GM21529 (cell line): ENCODE data around the gene FLNA.
"Not testable (repeated sequence)": the region's sequence is repeated elsewhere in the genome, so short reads cannot be mapped to it uniquely, and the experiment has no call there.

ENCODE experiments used
- ATAC-seq: cut with Tn5 transposase; IDR thresholded peaks from one replicate; pipeline ENCODE4 v1.9.1; 2021; ENCODE audit not compliant: unreplicated experiment

The FLNA gene

DNA sequence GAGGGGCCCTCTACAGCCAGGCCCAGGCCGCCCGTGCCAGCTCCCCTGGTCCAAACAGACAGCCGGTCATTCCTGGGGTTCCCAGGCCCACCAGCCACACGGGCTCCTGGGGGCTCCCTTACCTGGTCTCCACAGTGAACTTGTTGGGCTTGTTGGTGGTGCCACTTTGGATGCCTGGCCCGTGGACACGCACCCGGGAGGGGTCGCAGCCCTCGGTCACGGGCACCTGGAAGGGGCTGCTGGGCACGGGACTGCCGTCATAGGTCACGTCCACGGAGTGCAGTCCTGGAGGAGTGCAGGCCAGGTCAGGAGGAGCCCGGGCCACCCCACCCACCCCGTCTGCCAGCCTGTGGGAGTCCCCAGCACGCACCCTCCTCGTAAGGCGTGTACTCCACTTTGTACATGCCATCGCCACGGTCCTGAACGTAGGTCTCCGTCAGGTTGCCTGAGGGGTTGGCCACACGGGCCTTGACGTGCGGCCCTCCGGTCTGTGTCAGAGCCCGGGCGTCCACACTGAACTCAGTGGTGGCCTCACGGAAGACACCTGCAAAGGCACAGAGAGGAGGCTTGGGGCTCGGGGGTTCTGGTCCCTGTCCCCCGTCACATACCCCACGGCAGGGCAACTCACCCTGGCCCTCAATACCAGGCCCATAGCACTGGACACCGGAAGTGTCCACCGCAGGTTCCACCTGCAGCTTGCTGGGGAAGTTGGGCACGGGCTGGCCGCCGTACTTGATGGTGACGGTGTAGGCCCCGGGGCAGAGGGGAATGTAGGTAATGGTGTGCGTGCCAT, 14.9 kb downstream of the FLNA start:
- no peak for ATAC-seq

DNA sequence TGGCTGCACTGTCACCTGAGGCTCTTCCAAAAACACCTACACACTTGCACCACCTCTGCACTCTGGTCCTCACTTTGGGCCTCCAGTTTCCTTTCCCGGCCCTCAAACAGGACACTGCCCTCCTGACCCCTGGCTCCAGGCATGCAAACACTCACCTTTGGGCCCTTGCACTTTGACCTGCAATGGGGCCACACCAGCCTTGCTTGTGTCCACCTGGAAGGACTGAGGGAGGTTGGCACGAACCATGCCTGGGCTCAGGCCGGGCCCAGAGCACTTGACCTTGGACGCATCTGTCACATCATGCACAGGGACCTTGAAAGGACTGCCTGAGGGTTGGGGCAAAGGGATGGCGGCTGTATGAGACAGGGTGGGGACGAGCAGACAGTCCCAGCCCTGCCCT, 15.6 kb downstream of the FLNA start:
- ATAC-seq, result no peak

DNA sequence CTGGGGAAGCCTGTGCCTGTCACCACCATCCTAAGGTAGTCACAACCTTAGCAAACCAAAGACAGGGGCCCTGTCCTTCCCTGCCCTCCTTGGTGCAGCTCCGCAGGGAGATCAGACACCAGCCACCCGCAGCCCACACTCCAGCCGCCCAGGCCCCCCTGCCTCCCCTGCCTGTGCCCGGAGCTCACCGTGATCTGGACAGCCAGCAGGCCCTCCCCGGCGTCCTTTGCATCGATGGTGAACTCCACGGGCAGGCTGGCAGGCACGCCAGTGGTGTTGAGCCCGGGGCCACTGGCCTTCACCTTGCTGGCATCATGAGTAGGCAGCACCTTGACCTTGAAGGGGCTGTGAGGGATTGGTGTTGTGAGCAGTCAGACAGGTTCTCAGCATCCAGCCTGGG, 16.4 kb downstream of the FLNA start:
- ATAC-seq, result no peak

DNA sequence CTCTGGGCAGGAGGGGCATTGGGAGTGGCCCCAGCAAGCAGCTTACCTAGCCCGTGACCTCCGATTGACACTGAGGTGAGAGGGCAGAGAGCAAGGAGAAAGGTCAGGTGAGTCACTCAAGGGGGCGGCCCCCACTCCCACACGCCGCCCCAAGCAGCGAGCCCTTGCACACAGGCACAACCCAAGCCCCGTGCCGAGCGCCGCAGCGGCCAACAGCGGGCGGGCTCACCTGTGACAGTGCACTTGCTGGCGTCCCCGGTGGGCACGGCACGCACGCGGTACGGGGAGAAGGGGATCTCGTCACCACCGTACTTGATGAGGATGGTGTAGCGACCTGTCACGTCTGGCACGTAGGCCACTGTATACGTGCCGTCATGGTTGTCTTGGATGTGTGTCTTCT, 17.2 kb downstream of the FLNA start:
- no peak for ATAC-seq

DNA sequence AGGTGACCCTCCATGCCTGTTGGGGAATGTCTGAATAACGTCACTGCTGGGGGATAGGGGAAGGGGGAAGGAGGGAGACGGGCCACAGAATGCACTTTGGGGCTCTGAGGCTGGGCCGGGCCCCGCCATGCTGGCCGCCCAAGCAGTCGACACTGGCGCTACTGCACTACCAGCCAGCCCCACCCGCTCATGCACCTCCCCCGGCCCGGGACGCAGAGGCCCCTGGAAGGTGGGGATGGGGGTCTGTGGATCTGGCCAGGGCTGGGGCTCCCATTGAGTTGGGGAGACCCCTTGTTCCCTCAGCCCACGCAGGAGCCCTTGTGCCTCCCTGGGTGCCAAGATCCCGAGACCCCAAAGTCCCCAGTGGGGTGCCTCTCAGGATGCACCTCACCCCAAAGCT, 17.8 kb downstream of the FLNA start:
- no peak for ATAC-seq

DNA sequence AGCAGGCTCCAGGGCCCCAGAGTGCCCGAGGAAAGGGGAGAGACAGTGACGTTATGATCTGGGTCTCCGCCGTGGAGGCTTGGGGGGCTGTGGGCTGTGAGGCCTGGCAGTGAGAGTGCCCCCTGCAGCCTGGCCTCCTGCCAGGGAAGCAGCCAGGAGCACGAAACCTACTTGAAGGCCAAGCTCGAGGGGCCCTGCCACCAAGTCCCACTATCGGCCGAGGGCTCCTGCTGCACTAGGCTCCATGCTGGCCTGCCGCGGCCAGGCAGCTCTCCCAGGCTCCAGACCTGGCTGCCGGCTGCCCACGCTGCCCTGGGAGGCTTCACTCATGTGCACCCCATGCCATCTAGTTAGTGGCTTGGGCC, 18.7 kb downstream of the FLNA start:
- ATAC-seq, result no peak

DNA sequence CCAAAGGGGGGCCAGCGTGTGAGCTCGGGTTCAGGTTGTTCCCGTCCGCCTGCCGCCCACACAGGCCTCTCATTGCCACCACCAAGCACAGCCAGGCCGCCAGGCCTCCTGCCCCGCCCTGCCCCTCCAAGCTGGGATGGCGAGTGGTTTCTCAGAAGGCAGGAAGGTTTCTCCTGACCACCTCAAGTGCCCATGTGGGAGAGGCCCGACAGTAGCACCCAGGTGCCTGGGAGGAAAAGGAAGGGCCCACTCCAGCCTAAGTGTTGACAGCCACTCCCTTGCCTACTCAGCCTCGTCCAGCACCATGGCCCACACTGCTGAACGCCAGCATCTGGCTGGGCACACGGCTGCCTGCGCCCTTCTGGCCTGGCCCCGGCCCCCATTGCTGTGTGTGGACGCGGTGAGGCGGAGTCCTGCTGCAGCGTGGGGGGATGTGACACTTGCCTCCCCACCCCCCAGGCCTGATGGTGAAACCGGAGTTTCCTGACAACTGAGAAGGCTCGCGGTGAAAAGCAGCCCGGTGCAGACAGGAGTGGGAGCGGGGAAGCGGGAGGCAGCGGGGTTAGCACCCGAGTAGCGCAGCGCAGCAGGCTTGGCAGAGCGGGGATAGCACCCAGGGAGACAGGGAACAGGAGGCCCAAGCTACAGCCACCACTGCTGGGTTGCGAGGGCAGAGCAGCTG, 19.2 kb downstream of the FLNA start:
- ATAC-seq, result no peak

DNA sequence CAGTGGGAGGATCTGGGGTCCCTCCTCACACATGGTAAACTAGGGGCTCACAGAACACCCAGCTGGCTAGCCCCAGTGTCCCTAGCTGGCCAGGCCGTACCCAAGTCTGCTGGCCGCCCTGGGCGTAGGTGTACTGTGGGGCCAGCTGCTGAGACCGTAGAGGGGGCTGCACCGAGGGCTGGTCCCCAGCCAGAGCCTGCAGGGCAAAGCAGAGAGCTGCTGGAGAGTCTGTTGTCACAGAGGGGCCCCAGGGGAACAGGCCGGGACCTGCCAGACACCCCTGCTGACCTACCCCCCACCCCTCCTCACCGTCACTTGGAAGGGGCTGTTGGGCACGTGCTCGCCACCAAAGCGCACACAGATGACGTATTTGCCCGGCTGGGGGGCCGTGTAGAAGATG, 19.9 kb downstream of the FLNA start:
- ATAC-seq, result no peak

DNA sequence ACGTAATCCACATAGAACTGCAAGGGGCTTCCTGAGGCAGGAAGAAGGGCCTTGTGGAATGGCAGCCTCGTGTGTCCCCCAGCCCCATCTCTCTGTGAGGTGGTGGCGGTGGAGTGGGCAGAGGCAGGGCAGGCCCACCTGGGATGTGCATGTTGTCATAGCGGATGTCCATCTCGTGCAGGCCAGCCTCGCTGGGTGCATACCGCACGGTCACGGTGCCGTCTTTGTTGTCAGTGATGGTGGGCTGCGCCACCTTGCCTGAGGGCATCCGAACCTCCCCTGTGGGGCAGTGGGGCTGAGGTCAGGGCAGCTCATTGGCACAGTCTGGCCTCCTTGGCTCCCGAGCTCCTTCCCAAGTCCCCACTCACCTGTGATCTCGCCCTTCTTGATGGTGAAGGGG, 20.4 kb downstream of the FLNA start:
- ATAC-seq, result no peak

DNA sequence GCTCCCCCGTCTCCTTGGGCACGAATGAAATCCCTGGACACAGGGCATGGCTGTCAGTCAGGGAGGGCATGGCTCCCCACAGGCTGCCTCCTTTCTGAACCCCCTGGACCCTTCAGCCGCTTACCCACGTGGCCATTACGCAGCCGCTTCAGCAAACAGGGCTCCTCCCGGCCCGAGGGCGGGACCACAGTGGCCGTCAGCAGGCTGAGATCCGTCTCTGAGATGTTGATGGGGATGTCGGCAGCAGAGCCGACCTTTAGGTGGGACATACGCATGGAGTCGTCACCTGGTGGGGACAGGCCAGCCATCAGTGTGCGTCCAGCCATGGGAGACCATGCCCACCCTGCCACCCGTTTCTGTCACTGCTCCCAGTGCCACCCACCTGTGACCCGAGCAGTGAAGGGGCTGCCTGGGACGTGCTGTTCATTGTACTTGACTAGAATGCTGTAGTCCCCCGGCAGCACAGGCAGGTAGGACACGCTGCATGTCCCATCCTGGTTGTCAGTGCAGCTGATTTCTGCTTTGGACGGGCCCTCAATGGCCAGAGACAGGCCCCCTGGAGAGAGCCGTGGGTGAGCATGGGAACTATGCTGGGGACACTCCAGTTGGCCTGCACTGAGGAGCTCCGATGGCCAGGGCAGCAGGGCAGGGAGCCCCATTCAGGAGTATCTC, 21.1 kb downstream of the FLNA start:
- ATAC-seq, result no peak

DNA sequence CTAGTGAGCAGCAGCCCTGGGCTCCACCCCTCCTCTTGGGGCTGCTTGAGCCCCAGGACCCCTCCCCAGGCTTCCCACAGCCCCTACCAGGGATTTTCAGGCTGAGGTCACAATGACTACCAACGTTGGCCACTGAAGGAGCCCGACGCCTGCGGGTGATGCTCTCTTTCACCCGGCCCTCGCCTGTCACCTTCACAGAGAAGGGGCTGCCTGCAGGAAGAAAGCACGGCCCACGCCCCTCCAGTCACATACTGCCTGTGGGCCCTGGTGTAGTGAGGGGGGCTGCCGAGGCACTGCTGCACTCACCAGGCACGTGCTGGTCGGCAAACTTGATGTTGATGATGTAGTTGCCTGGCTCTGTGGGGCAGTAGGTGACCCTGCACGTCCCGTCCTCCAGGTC, 22.0 kb downstream of the FLNA start:
- no peak for ATAC-seq

DNA sequence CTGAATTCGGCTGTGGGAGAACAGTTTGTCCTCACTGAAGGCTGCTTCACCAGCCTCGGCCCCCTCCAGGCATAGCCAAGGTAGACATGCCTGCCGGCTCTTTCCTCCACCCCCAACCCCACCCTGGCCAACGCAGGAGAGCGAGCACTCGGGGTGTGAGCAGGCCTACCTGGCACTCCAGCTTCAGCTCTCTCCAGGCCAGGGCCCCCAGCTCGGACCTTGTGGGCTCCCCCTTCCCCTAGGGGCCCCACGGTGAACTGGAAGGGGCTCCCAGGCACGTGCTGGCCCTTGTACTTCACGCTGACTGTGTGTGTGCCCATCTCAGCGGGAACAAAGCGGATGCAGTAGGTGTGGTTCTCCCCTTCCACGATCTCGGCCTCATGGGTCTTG, 22.4 kb downstream of the FLNA start:
- ATAC-seq, result no peak

DNA sequence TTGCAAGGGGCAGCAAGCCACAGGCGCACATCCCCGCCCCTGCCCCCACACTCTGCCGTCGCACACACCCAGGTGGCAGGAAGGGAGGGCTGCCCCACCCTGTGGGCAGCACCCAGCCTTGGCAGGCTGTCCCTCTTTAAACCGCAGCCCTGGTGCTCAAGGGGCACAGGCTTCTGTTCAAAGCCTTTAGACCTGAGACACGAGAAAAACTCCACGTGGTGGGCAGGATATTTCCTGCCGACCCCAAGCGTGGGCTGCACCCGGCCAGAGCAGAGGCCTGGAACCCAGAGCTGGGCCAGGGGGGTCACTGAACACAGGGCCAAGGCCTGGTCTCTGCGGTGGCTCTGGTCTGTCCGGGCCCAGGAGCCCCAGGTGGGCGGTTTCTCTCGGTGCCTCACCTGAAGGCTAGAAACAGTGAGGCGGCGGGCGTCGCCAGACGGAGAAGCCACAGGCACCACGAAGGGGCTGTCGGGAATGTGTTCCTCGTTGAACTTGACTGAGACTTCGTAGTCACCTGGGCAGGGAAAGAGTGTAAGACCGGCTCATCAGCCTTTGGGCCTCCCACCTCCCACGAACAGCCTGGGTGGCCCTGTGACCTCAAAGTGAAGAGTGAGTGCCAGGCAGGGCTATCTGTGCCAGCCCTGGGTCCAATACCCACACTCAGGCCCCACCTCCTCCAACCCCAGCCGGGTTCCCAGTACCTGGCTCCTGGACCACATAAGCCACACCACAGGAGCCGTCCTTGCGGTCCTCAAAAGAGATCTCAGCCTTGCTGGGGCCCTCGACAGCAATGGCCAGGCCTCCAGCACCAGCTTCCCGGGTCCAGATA, 23.0 kb downstream of the FLNA start:
- ATAC-seq, result no peak

DNA sequence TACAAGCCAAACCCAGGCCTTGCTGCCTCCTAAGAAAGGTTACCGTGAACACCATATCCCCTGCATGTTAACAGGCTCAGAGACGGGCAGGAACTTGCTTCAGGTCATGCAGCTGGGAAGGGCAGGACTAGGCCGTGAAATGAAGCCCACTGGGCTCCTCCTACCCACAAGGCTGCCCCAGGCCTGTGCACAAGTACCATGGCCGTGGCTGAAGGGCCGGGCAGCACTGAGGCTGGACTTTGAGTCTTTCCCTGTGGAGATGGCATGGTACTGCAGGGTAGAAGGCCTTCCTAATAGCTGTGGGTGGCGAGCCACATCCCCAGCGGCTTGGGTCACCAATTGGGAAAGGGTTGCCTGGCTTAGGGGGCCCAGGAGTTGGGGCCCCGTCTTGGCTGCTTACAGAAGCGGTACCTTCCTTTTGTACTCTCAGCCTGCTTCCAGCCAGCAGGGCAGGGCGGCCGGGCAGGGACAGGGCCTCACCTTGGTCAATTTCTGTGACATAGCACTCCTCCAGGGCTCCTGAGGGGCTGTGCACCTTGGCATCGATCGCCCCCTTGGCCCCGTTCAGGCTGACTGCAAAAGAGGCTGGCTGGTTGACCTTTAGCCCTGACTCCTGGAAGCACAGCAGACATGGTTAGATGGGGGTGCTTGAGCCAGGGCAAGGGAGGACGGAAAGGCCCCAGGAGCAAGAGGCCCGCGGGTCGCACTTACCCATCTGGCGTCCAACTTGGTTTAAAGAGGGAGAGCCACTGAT, 23.8 kb downstream of the FLNA start:
- ATAC-seq, result no peak

DNA sequence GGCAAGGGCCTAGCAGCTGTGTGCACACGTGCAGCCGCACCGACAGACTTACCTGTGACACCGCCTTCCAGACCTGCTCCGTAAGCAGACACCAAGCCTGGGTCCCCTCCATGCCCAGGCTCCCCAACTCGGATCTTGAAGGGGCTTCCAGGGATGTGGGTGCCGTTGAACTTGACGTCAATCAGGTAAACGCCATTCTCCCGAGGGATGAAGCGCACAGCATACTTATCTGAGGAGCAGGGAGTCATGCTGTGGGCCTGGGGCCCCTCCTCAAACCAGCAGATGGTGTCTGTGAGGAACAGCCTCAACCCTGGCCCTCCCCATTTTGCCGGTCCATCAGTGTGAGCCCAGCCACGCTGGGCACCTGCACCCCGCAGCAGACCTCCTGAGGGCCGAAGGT, 24.5 kb downstream of the FLNA start:
- ATAC-seq, result no peak

DNA sequence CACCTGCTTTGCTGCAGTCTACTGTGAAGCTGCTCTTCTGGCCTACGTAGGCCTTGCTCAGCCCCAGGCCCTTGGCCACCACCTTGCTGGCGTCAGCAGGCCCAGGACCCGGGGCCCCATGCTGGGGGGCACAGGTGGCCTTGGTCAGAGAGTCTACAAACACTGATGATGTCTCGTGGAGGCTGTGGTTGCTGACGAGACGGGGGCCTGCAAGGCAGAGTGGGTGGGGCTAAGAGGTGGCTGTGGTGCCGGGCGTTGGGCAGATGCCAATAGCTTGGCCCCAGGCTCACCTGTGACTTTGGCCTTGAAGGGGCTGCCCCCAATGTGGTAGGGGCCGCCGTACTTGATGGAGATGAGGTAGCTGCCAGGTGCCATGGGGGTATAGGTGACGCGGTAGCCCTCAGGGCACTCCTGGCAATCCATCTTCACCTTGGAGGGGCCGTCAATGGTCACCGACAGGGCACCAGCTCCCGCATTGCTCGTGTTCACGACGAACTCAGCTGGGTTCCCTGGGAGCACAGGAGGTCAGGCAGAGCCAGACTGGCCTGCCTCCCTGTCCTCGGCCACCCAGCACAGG, 25.0 kb downstream of the FLNA start:
- no peak for ATAC-seq

DNA sequence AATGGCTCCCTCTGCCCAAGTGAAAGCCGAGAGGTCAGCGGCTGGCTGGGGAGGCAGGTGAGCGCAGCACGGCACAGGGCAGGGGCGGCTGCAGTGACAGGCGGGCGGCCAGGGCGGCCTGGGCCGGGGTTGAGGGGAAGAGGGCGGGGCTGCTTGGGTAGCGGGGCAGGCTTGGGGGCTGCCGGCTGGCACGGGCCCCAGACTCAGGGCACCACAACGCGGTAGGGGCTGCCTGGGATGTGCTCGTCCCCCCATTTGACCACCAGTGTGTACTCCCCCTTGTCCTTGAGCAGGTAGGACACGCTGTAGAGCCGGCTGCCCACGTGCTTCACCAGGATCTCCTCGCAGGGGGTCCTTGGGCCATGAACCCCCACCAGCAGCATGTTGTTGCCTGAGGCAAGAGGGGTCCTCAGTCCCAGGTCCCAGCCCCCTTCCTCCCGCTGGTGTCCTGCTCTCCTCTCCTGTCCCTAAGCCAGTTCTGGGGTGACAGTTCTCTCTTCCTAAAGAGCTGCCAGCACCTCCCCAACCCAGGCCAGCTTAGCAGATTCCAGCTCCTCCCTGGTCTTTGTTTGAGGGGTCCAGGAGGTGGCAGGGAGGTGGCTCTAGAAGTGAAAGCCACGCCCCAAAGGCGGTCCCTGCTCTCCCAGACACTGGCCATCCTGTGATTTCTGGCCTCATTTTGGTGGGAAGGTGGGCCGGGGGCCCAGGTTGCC, 25.6 kb downstream of the FLNA start:
- ATAC-seq, result no peak

DNA sequence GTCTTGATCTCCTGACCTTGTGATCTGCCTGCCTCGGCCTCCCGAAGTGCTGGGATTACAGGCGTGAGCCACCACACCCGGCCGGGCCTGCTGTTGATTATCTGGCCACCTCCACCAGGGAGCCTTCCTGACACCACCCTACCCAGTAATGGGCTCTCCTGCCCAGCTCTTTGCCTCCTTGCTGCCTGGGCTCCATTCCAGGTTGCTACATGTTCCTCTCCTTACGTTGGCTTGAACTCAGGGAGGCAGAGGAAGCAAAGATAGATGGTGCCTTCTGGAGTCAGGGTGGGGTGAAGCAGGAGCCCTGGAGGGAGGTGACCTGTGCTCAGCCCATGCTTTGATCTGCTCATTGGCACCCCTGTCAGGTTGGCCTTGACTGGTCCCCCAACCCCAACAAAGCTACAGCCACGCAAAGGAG, 26.3 kb downstream of the FLNA start:
- no peak for ATAC-seq

DNA sequence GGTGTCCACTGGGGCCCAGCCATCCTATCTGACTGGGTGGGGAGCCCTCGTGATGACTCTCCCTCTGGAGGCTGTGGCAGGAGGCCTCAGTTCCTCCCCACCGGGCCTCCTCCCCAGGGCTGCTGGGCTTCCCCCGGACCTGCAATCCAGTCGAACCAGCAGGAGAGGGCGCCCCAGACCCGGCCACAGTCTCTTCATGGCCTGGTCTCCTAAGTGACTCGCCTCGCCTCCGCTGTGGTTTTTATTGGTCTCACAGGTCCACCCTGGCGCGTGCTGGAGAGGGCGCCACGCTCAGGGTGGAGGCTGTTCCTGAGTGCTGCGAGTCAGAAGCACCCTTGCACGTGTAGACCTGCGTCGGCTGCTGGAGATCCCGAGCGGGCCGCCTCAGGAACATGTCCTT, 30.8 kb downstream of the FLNA start:
- peak; percentile 30 for ATAC-seq

DNA sequence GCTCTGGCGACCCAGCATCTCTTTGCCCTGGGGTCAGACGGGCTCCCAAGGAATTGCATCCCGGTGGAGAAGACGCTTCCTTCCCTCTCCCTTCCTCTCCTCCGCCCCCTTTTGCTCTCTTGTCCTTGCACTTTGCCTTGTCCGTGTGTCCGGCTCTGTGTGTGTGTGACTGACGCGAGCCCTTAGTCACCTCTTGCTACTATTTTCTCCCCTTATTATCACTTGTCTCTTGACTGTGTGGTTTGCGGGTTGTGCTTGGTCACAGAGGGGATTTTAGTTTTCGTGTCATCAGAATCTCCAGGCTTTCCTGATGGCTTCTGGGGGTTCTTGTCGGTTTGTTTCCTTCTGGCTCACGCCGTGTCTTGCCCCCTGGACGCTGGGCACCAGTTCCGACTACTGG, 31.4 kb downstream of the FLNA start:
- ATAC-seq, result not testable (repeated sequence)
